A673 (cell line): Measurements from ENCODE around the gene HOXC5. TPM values are rescaled to one million over a fixed set of nuclear protein-coding genes. Genes with fewer than 3 reads are reported as not detected.

Experiments
- BruUV-seq: library from RNA; stranded (reverse); fragments of 400-500 nt; replicated peaks from 2 replicates; lab custom pipeline; 2021; lab: Mats Ljungman, UMichigan
- CTCF ChIA-PET: fragments of 300-600 bp; sonication (Branson Sonifier 250); formaldehyde crosslinking; loops from one replicate; lab custom pipeline; 2022; ENCODE audit warnings: antibody characterized with exemption; lab: Charles Lee
- POLR2A ChIA-PET: fragments of 300-600 bp; sonication (Branson Sonifier 250); formaldehyde crosslinking; loops from one replicate; lab custom pipeline; 2022; ENCODE audit warnings: antibody characterized with exemption; ENCODE audit not compliant: low non-redundant PET; lab: Charles Lee
- DNase-seq: peaks from one replicate; pipeline ENCODE4 v3.0.0-alpha.2; 2015; ENCODE audit warnings: low spot score
- H3K27ac ChIP-seq: fragments of 200-600 bp; sonication (generic); 2 replicates; pipeline ENCODE4 v1.5.1; 2016; ENCODE audit warnings: mixed run types, low read depth, mild to moderate bottlenecking, mixed read lengths, antibody characterized with exemption, low read length; ENCODE audit not compliant: poor library complexity, severe bottlenecking
- H3K27me3 ChIP-seq: fragments of 200-600 bp; sonication (generic); replicated peaks from 2 replicates; pipeline ENCODE4 v1.6.1; 2017; ENCODE audit warnings: mixed run types, low read depth, mild to moderate bottlenecking, mixed read lengths, antibody characterized with exemption, low read length; ENCODE audit not compliant: insufficient read depth, poor library complexity
- H3K36me3 ChIP-seq: fragments of 200-600 bp; sonication (generic); 2 replicates; pipeline ENCODE4 v1.6.1; 2016; ENCODE audit warnings: mixed run types, mild to moderate bottlenecking, mixed read lengths, antibody characterized with exemption, low read length; ENCODE audit not compliant: insufficient read depth, poor library complexity, severe bottlenecking
- H3K4me1 ChIP-seq: fragments of 200-600 bp; sonication (generic); 2 replicates; pipeline ENCODE4 v1.6.1; 2017; ENCODE audit warnings: mixed run types, mild to moderate bottlenecking, mixed read lengths, antibody characterized with exemption, low read length; ENCODE audit not compliant: insufficient read depth, poor library complexity, severe bottlenecking
- H3K4me3 ChIP-seq: fragments of 200-600 bp; sonication (generic); 2 replicates; pipeline ENCODE4 v1.5.1; 2016; ENCODE audit warnings: low read depth, mixed run types, mild to moderate bottlenecking, mixed read lengths, low read length; ENCODE audit not compliant: poor library complexity, severe bottlenecking
- H3K9me3 ChIP-seq: fragments of 200-600 bp; sonication (generic); 2 replicates; pipeline ENCODE4 v1.6.1; 2016; ENCODE audit warnings: mixed run types, low read depth, mild to moderate bottlenecking, mixed read lengths, antibody characterized with exemption, low read length; ENCODE audit not compliant: poor library complexity, severe bottlenecking
- CTCF ChIP-seq: fragments of 300-800, 200-600 bp; sonication (generic); conservative IDR thresholded peaks from 2 replicates; pipeline ENCODE4 v1.5.1; 2017; ENCODE audit warnings: low read depth, mild to moderate bottlenecking, antibody characterized with exemption, low read length, moderate library complexity, mixed read lengths
- EZH2 ChIP-seq: fragments of 200-600 bp; sonication (generic); IDR thresholded peaks from 2 replicates; pipeline ENCODE4 v1.6.1; 2017; ENCODE audit warnings: borderline replicate concordance, low read depth, mild to moderate bottlenecking, mixed read lengths, antibody characterized with exemption, low read length; ENCODE audit not compliant: poor library complexity, severe bottlenecking
- intact Hi-C: fragments of 100-400 bp; cut with micrococcal nuclease; formaldehyde crosslinking; loops from one replicate; pipeline ENCODE4 v1.10.0; 2022; ENCODE audit not compliant: unreplicated experiment
- total RNA-seq: library from RNA; stranded (reverse); gene quantifications from 2 replicates; pipeline ENCODE4 v1.2.3, GENCODE V29; 2021

The HOXC5 gene
- total RNA-seq, 1 experiment from 2014 or later, result 1.9 TPM

- CTCF ChIA-PET, result interaction anchor here (1.1 kb wide), 1 partner anchor 213 kb away, joined by 3 read pairs; no protein-coding TSS in a partner anchor
- no peak for DNase-seq
- Histone ChIP-seq H3K4me1 (peaks cover 86% of the 10 kb centered on the region), H3K27ac (peak overlapping the region; percentile 98), H3K27me3 (no peaks in the 10 kb centered on the region), H3K9me3 (no peaks in the 10 kb centered on the region), H3K4me3 (peak overlapping the region; percentile 70), H3K36me3 (no peaks in the 10 kb centered on the region)
- TF ChIP-seq CTCF (no peak), EZH2 (no peak)
- POLR2A ChIA-PET, result interaction anchor here (0.8 kb wide), 1 partner anchor 20 kb away, joined by 3 read pairs; no protein-coding TSS in a partner anchor
- BruUV-seq, result no TSS peak
- intact Hi-C loops, result no loop called here
These were observed 38.4 kb upstream of the HOXC5 start for GRCh38 chr12:53994264-53995001.

- BruUV-seq, result TSS peak; percentile 49
- Histone ChIP-seq H3K27ac (peak overlapping the region; percentile 98), H3K36me3 (no peaks in the 10 kb centered on the region), H3K27me3 (no peaks in the 10 kb centered on the region), H3K9me3 (no peaks in the 10 kb centered on the region), H3K4me3 (peak overlapping the region; percentile 70), H3K4me1 (peaks cover 81% of the 10 kb centered on the region)
- intact Hi-C loops, result no loop called here
- CTCF ChIA-PET, result interaction anchor here (1.1 to 1.5 kb wide), 2 partner anchors 10 to 213 kb away, joined by 3 to 8 read pairs; partner anchors contain the start of gene HOXC10
- POLR2A ChIA-PET, result no interaction called here
- no peak for DNase-seq
- TF ChIP-seq EZH2 (no peak), CTCF (no peak)
These were observed 37.9 kb upstream of the HOXC5 start for GRCh38 chr12:53995002-53995377.

GRCh38 chr12:53995378-53996239, 37.2 kb upstream of the HOXC5 start:
- no TSS peak for BruUV-seq
- ChIA-PET CTCF (interaction anchor here (0.6 to 1.9 kb wide), 5 partner anchors 10 to 212 kb away, joined by 3 to 12 read pairs (median 5); partner anchors contain the start of gene HOXC10), POLR2A (no interaction called here)
- peak overlapping the region; percentile 98 for H3K27ac ChIP-seq
- peak overlapping the region; percentile 70 for H3K4me3 ChIP-seq
- H3K4me1 ChIP-seq, result peaks cover 75% of the 10 kb centered on the region
- H3K27me3 ChIP-seq, result no peaks in the 10 kb centered on the region
- no peaks in the 10 kb centered on the region for H3K36me3 ChIP-seq
- TF ChIP-seq EZH2 (no peak), CTCF (no peak)
- intact Hi-C loops, result no loop called here
- peak; percentile 82 for DNase-seq
- H3K9me3 ChIP-seq, result no peaks in the 10 kb centered on the region
